ENCODE data around the gene FAXDC2.
A peak's percentile ranks its signal among the peaks of the same experiment; 100 is the strongest.
"Not testable (repeated sequence)": the region's sequence is repeated elsewhere in the genome, so short reads cannot be mapped to it uniquely, and the experiment has no call there.

Gene FAXDC2

GRCh38 chr5:154829589-154830218 lies 20.7 kb downstream of the FAXDC2 start:
- DNase-seq, result no peak

- DNase-seq, result no peak
These were observed 21.2 kb downstream of the FAXDC2 start for GRCh38 chr5:154829181-154829588.

GRCh38 chr5:154824070-154824469 lies 26.3 kb downstream of the FAXDC2 start:
- DNase-seq, result no peak

GRCh38 chr5:154823605-154824004 lies 26.8 kb downstream of the FAXDC2 start:
- DNase-seq, result no peak

- DNase-seq, result not testable (repeated sequence)
These were observed 27.5 kb downstream of the FAXDC2 start for GRCh38 chr5:154822896-154823295.

- no peak for DNase-seq
These were observed 30.0 kb downstream of the FAXDC2 start for GRCh38 chr5:154820383-154820782.

- no peak for DNase-seq
These were observed 30.9 kb downstream of the FAXDC2 start for GRCh38 chr5:154819546-154819945.

GRCh38 chr5:154818471-154819116 lies 31.8 kb downstream of the FAXDC2 start:
- no peak for DNase-seq

GRCh38 chr5:154817815-154818214 lies 32.6 kb downstream of the FAXDC2 start:
- no peak for DNase-seq

- DNase-seq, result no peak
These were observed 33.4 kb downstream of the FAXDC2 start for GRCh38 chr5:154816891-154817492.

GRCh38 chr5:154815684-154816247 lies 34.6 kb downstream of the FAXDC2 start:
- DNase-seq, result no peak

- DNase-seq, result no peak
These were observed 35.4 kb downstream of the FAXDC2 start for GRCh38 chr5:154815025-154815424.

- DNase-seq, result no peak
These were observed 36.7 kb downstream of the FAXDC2 start for GRCh38 chr5:154813736-154814135.

GRCh38 chr5:154813158-154813557 lies 37.2 kb downstream of the FAXDC2 start:
- DNase-seq, result no peak

- peak in 4 of 14 donors; percentile 6 to 42 (median 24) for DNase-seq
These were observed 38.5 kb downstream of the FAXDC2 start for GRCh38 chr5:154811653-154812465.

- DNase-seq, result no peak
These were observed 39.2 kb downstream of the FAXDC2 start for GRCh38 chr5:154811239-154811638.

GRCh38 chr5:154806176-154806575 lies 44.2 kb downstream of the FAXDC2 start:
- DNase-seq, result no peak

GRCh38 chr5:154802050-154802449 lies 48.4 kb downstream of the FAXDC2 start:
- no peak for DNase-seq

GRCh38 chr5:154801083-154801482 lies 49.3 kb downstream of the FAXDC2 start:
- no peak for DNase-seq

- DNase-seq, result no peak
These were observed 49.8 kb downstream of the FAXDC2 start for GRCh38 chr5:154800582-154800981.

GRCh38 chr5:154797762-154798161 lies 52.6 kb downstream of the FAXDC2 start:
- DNase-seq, result no peak

- no peak for DNase-seq
These were observed 55.2 kb downstream of the FAXDC2 start for GRCh38 chr5:154795235-154795596.
